NB4 (cell line): ENCODE measurements around the gene DYNC1I1.

ENCODE experiments used
- DNase-seq: peaks from one replicate; pipeline ENCODE4 v3.0.0; 2010; ENCODE audit warnings: low read depth
- H3K4me3 ChIP-seq: one replicate; pipeline ENCODE4 v1.5.1; 2011; ENCODE audit warnings: mild to moderate bottlenecking, low read depth, low read length, moderate library complexity
- CTCF ChIP-seq: IDR thresholded peaks from one replicate; pipeline ENCODE4 v1.5.1; 2012; ENCODE audit warnings: low read depth, low read length
- MAX ChIP-seq: IDR thresholded peaks from 2 replicates; pipeline ENCODE4 v1.6.1; 2011; ENCODE audit warnings: low read depth, low read length
- MYC ChIP-seq: IDR thresholded peaks from 2 replicates; pipeline ENCODE4 v1.6.1; 2011; ENCODE audit warnings: low read depth, low read length
- POLR2A ChIP-seq: IDR thresholded peaks from 2 replicates; pipeline ENCODE4 v1.6.1; 2011; ENCODE audit warnings: mild to moderate bottlenecking; ENCODE audit not compliant: insufficient read length; ENCODE audit errors: extremely low read depth

DYNC1I1 gene

GRCh38 chr7:95817866-95818640 is 45.7 kb downstream of the DYNC1I1 start:
- TF ChIP-seq POLR2A (no peak), MYC (no peak), MAX (no peak), CTCF (no peak)
- no peak for DNase-seq
- H3K4me3 ChIP-seq = no peak overlapping the region

- DNase-seq = no peak
- H3K4me3 ChIP-seq = no peak overlapping the region
- TF ChIP-seq CTCF (no peak), MAX (no peak), MYC (no peak), POLR2A (no peak)
Measured at GRCh38 chr7:95820778-95821177, 48.4 kb downstream of the DYNC1I1 start.

- DNase-seq = no peak
- H3K4me3 ChIP-seq = no peak overlapping the region
- TF ChIP-seq MAX = no peak
- no peak for TF ChIP-seq POLR2A
- no peak for TF ChIP-seq MYC
- no peak for TF ChIP-seq CTCF
Measured at GRCh38 chr7:95822717-95823116, 50.4 kb downstream of the DYNC1I1 start.

- DNase-seq = no peak
- TF ChIP-seq POLR2A = no peak
- TF ChIP-seq MYC = no peak
- no peak for TF ChIP-seq CTCF
- no peak for TF ChIP-seq MAX
Measured at GRCh38 chr7:95824616-95825015, 52.3 kb downstream of the DYNC1I1 start.

GRCh38 chr7:95828824-95829790 is 56.8 kb downstream of the DYNC1I1 start:
- TF ChIP-seq POLR2A (no peak), MAX (no peak), CTCF (no peak), MYC (no peak)
- no peak for DNase-seq
- H3K4me3 ChIP-seq = no peak overlapping the region

More at GRCh38 chr7:95824616-95825015, 52.3 kb downstream of the DYNC1I1 start:
- H3K4me3 ChIP-seq = no peak overlapping the region
